Muscle layer of duodenum (tissue), 2 donors: ENCODE measurements around the gene PNLIPRP2.

Experiments used
- H3K27ac ChIP-seq: one replicate; pipeline ENCODE4 v1.7.0; 2013; ENCODE audit warnings: mild to moderate bottlenecking, low read length
- H3K27me3 ChIP-seq: one replicate; pipeline ENCODE4 v1.7.0; 2013; ENCODE audit warnings: low read depth, mild to moderate bottlenecking, control low read depth, low read length
- H3K36me3 ChIP-seq, 2 donors: one replicate each; pipeline ENCODE4 v1.7.0; 2013; ENCODE audit warnings: low read length in 2 of 2, control low read depth in 1 of 2, mild to moderate bottlenecking in 1 of 2; ENCODE audit not compliant: insufficient read depth in 2 of 2, control insufficient read depth in 1 of 2
- H3K4me1 ChIP-seq, 2 donors: one replicate each; pipeline ENCODE4 v1.7.0; 2013; ENCODE audit warnings: low read length in 2 of 2, mild to moderate bottlenecking in 2 of 2, control low read depth in 1 of 2, moderate library complexity in 1 of 2; ENCODE audit not compliant: insufficient read depth in 2 of 2, control insufficient read depth in 1 of 2
- H3K4me3 ChIP-seq, 2 donors: one replicate each; pipeline ENCODE4 v1.7.0; 2013; ENCODE audit warnings: low read length in 2 of 2, low read depth in 1 of 2, mild to moderate bottlenecking in 1 of 2
- H3K9me3 ChIP-seq, 2 donors: one replicate each; pipeline ENCODE4 v1.7.0; 2013; ENCODE audit warnings: low read length in 2 of 2, control low read depth in 1 of 2, mild to moderate bottlenecking in 1 of 2; ENCODE audit not compliant: control insufficient read depth in 1 of 2
- donor health status: healthy.

Gene PNLIPRP2

GRCh38 chr10:116634126-116634975, 13.6 kb downstream of the PNLIPRP2 start:
- no peak overlapping the region for H3K4me3 ChIP-seq

GRCh38 chr10:116636385-116636784, 15.6 kb downstream of the PNLIPRP2 start:
- no peaks in the 10 kb centered on the region for H3K36me3 ChIP-seq
- H3K27ac ChIP-seq: no peak overlapping the region
- H3K4me3 ChIP-seq: no peak overlapping the region
- H3K27me3 ChIP-seq: no peaks in the 10 kb centered on the region
- H3K9me3 ChIP-seq: no peaks in the 10 kb centered on the region
- no peaks in the 10 kb centered on the region for H3K4me1 ChIP-seq

More at GRCh38 chr10:116634126-116634975, 13.6 kb downstream of the PNLIPRP2 start:
- H3K27ac ChIP-seq: no peak overlapping the region
- no peaks in the 10 kb centered on the region for H3K27me3 ChIP-seq
- H3K9me3 ChIP-seq: no peaks in the 10 kb centered on the region
- no peaks in the 10 kb centered on the region for H3K36me3 ChIP-seq
- H3K4me1 ChIP-seq: no peaks in the 10 kb centered on the region

GRCh38 chr10:116636976-116637375, 16.2 kb downstream of the PNLIPRP2 start:
- Histone ChIP-seq H3K9me3 (no peaks in the 10 kb centered on the region), H3K4me1 (no peaks in the 10 kb centered on the region), H3K27ac (no peak overlapping the region), H3K4me3 (no peak overlapping the region), H3K36me3 (no peaks in the 10 kb centered on the region), H3K27me3 (no peaks in the 10 kb centered on the region)

- Histone ChIP-seq H3K27ac (no peak overlapping the region), H3K27me3 (no peaks in the 10 kb centered on the region), H3K4me1 (no peaks in the 10 kb centered on the region), H3K36me3 (no peaks in the 10 kb centered on the region), H3K4me3 (no peak overlapping the region), H3K9me3 (no peaks in the 10 kb centered on the region)
Measured at GRCh38 chr10:116637830-116638229, 17.1 kb downstream of the PNLIPRP2 start.

GRCh38 chr10:116646502-116646901, 25.7 kb downstream of the PNLIPRP2 start:
- Histone ChIP-seq H3K4me3 (no peak overlapping the region), H3K9me3 (peaks cover 0 to 6% of the 10 kb centered on the region in 2 donors), H3K4me1 (no peaks in the 10 kb centered on the region), H3K27ac (no peak overlapping the region), H3K36me3 (no peaks in the 10 kb centered on the region), H3K27me3 (no peaks in the 10 kb centered on the region)

- Histone ChIP-seq H3K27ac (no peak overlapping the region), H3K9me3 (peaks cover 0 to 6% of the 10 kb centered on the region in 2 donors), H3K36me3 (no peaks in the 10 kb centered on the region), H3K27me3 (no peaks in the 10 kb centered on the region), H3K4me3 (no peak overlapping the region), H3K4me1 (no peaks in the 10 kb centered on the region)
Measured at GRCh38 chr10:116648903-116649302, 28.1 kb downstream of the PNLIPRP2 start.

GRCh38 chr10:116653885-116654284, 33.1 kb downstream of the PNLIPRP2 start:
- Histone ChIP-seq H3K4me3 (no peak overlapping the region), H3K4me1 (no peaks in the 10 kb centered on the region), H3K27ac (no peak overlapping the region), H3K9me3 (peaks cover 0 to 6% of the 10 kb centered on the region in 2 donors), H3K27me3 (no peaks in the 10 kb centered on the region), H3K36me3 (no peaks in the 10 kb centered on the region)

- no peaks in the 10 kb centered on the region for H3K4me1 ChIP-seq
- H3K36me3 ChIP-seq: no peaks in the 10 kb centered on the region
- H3K9me3 ChIP-seq: peaks cover 0 to 6% of the 10 kb centered on the region in 2 donors
- H3K27ac ChIP-seq: no peak overlapping the region
- H3K4me3 ChIP-seq: no peak overlapping the region
- H3K27me3 ChIP-seq: no peaks in the 10 kb centered on the region
Measured at GRCh38 chr10:116654816-116655215, 34.1 kb downstream of the PNLIPRP2 start.

- Histone ChIP-seq H3K9me3 (no peaks in the 10 kb centered on the region), H3K36me3 (no peaks in the 10 kb centered on the region), H3K27ac (no peak overlapping the region), H3K4me1 (no peaks in the 10 kb centered on the region), H3K27me3 (no peaks in the 10 kb centered on the region), H3K4me3 (no peak overlapping the region)
Measured at GRCh38 chr10:116655568-116655967, 34.8 kb downstream of the PNLIPRP2 start.

- Histone ChIP-seq H3K36me3 (no peaks in the 10 kb centered on the region), H3K27ac (no peak overlapping the region), H3K4me3 (no peak overlapping the region)
Measured at GRCh38 chr10:116656044-116656443, 35.3 kb downstream of the PNLIPRP2 start.

GRCh38 chr10:116657863-116658551, 37.3 kb downstream of the PNLIPRP2 start:
- Histone ChIP-seq H3K4me3 (no peak overlapping the region), H3K27ac (no peak overlapping the region), H3K27me3 (no peaks in the 10 kb centered on the region), H3K4me1 (no peaks in the 10 kb centered on the region), H3K9me3 (no peaks in the 10 kb centered on the region), H3K36me3 (no peaks in the 10 kb centered on the region)

More at GRCh38 chr10:116656044-116656443, 35.3 kb downstream of the PNLIPRP2 start:
- Histone ChIP-seq H3K9me3 (no peaks in the 10 kb centered on the region), H3K4me1 (no peaks in the 10 kb centered on the region), H3K27me3 (no peaks in the 10 kb centered on the region)
